Neural crest cell (in vitro differentiated cells): ENCODE data around the gene LTA. TPM values are rescaled to one million over a fixed set of nuclear protein-coding genes. Genes with fewer than 3 reads are reported as not detected.

ENCODE experiments used
- DNase-seq: peaks from one replicate; pipeline ENCODE4 v3.0.0; 2021; ENCODE audit warnings: low read depth, mixed read lengths, low spot score
- H3K27ac Mint-ChIP-seq: one replicate; pipeline ENCODE4 v1.8.0; 2021; ENCODE audit warnings: mild to moderate bottlenecking, mixed read lengths; ENCODE audit not compliant: unreplicated experiment
- H3K27me3 Mint-ChIP-seq: 2 replicates; pipeline ENCODE4 v1.8.0; 2021; ENCODE audit warnings: low read depth, mild to moderate bottlenecking, mixed read lengths
- H3K36me3 Mint-ChIP-seq: 2 replicates; pipeline ENCODE4 v1.8.0; 2021; ENCODE audit warnings: low read depth, mild to moderate bottlenecking, mixed read lengths
- H3K4me1 Mint-ChIP-seq: 2 replicates; pipeline ENCODE4 v1.8.0; 2021; ENCODE audit warnings: mixed read lengths
- H3K4me3 Mint-ChIP-seq: one replicate; pipeline ENCODE4 v1.8.0; 2021; ENCODE audit warnings: mild to moderate bottlenecking, mixed read lengths
- H3K9me3 Mint-ChIP-seq: 2 replicates; pipeline ENCODE4 v1.8.0; 2021; ENCODE audit warnings: mixed read lengths
- total RNA-seq: library from RNA; stranded (reverse); gene quantifications from 2 replicates; pipeline ENCODE4 v1.2.1, GENCODE V29; 2021
- TF ChIP-seq, protein P1 (sequence below): fragments of 200-600 bp; sonication (generic); conservative IDR thresholded peaks from 2 replicates; pipeline ENCODE4 v1.5.0; 2021; ENCODE audit warnings: antibody characterized with exemption, mild to moderate bottlenecking

LTA gene
- total RNA-seq, 1 donor from 2014 or later, result 0.26 TPM

DNA sequence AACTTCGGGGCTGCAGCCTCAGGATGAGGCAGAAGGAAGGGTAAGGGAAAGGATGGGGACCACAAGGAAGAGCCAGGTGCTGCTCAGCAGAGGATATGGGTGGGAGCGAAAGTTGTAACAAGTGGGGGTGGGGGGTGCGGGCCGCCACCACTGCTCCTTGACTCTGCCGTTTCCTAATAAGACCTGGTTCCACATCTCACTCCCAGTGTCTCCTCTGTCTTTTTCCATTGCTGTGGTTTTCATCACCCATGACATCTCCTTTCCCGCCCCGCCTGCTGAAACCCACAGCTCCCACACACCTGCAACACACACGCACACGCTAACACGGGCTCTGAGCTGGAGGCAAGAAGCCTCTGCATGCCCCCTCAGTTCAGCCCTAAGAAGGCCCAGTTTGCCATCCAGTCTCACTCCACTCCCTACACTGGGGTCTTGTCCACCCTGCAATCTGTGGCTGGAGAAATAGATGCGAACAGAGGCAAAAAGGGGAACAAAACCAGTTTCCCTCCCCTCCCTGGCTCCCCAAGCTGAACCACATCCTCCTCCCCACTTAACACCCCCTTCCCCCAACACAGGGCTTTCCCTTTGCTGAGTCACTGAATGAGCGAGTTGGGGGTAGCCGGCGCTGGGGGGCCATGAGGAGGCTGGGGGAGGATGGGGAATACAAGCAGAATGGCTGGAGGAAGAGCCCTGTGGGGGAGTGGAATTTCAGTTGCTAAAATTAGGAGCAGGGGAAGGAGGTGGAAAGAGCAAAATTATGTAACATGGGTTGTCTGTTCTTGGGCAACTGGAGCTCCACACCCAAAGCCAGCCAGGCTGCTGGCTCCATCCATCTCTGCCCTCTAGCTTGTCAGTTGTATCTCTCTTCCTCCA lies 13.2 kb upstream of the LTA start:
- no peak for DNase-seq
- Mint-ChIP-seq H3K27ac (peak overlapping the region; percentile 88), H3K27me3 (no peaks in the 10 kb centered on the region), H3K36me3 (peaks cover 16% of the 10 kb centered on the region), H3K4me3 (no peak overlapping the region), H3K9me3 (no peaks in the 10 kb centered on the region), H3K4me1 (peaks cover 18% of the 10 kb centered on the region)
- TF ChIP-seq, protein P1, sequence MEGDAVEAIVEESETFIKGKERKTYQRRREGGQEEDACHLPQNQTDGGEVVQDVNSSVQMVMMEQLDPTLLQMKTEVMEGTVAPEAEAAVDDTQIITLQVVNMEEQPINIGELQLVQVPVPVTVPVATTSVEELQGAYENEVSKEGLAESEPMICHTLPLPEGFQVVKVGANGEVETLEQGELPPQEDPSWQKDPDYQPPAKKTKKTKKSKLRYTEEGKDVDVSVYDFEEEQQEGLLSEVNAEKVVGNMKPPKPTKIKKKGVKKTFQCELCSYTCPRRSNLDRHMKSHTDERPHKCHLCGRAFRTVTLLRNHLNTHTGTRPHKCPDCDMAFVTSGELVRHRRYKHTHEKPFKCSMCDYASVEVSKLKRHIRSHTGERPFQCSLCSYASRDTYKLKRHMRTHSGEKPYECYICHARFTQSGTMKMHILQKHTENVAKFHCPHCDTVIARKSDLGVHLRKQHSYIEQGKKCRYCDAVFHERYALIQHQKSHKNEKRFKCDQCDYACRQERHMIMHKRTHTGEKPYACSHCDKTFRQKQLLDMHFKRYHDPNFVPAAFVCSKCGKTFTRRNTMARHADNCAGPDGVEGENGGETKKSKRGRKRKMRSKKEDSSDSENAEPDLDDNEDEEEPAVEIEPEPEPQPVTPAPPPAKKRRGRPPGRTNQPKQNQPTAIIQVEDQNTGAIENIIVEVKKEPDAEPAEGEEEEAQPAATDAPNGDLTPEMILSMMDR, result no peak

DNA sequence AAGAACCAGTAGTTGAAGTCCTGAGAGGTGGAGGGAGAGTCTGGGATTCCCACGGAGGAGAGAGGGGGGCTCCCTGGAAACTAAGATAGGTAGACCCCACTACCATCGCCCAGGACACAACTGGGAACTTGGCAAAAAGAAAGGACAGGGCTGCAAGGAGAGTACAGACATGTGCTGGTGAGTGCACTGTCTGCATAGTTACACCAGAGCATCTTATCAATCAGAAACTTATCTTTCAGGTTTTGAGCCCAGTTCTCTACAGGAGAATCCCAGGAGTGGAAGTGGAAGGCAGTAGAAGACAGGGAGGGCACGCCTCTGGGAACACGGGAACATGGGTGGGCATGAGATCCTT lies 12.5 kb upstream of the LTA start:
- Mint-ChIP-seq H3K27ac (peak overlapping the region; percentile 88), H3K4me3 (no peak overlapping the region), H3K4me1 (peaks cover 18% of the 10 kb centered on the region), H3K27me3 (no peaks in the 10 kb centered on the region), H3K9me3 (no peaks in the 10 kb centered on the region), H3K36me3 (peaks cover 16% of the 10 kb centered on the region)
- TF ChIP-seq, protein P1, result no peak
- no peak for DNase-seq

DNA sequence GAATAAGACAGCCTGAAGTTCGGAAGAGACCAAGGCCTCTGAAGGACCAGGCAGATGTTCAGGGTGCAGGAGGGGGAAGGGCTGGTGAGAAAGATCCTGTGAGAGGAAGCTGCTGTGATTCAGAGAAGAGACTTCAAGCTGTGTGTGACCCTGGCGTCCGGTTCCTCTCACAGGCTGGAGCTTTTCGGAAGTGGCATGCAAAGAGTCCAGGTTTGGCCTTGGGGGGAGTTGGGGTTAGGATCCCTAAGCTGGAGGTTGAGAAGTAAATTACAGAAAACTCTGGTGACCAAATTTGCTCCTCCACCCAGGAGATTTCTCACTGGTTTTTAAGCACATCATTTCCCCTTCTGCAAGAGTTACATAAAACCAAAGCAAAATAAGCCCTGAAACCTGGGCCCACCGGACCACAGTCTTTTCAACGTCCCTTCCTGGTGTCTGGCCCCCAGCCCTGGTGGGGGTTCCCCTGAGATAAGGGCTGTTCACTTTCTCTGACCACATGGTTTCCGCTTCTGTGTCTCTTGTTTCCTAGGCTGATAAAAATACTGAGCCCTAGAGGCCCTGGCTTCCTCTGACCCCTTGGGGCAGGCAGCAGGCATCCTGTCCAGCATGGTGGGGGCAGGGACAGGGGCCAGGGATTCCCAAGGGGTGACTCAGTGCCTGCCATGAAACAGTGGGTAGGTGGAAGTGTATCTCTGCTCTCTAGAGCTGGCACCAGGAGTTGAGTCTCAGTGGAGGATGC lies 12.0 kb upstream of the LTA start:
- Mint-ChIP-seq H3K27me3 (no peaks in the 10 kb centered on the region), H3K27ac (peak overlapping the region; percentile 88)

DNA sequence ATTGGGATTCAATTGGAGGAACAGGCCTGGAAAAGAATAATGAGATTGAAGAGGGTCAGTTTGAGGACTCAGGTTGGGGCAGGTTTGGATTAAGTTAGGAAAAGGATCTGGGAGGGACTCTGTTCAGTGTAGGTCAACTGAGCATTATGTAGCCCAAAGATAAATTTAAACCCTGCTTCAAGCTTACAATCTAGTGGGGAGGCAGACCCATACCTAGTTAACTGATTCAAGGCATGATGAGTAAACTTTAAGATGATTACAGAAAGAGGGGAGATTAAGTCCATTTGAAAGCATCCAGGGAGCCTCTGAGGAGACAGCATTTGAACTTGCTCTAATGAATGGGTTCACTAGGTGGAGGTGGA lies 11.4 kb upstream of the LTA start:
- DNase-seq, result no peak
- no peak overlapping the region for H3K4me3 Mint-ChIP-seq
- H3K27me3 Mint-ChIP-seq, result no peaks in the 10 kb centered on the region
- H3K4me1 Mint-ChIP-seq, result peaks cover 18% of the 10 kb centered on the region
- peak overlapping the region; percentile 88 for H3K27ac Mint-ChIP-seq
- no peaks in the 10 kb centered on the region for H3K9me3 Mint-ChIP-seq
- peaks cover 16% of the 10 kb centered on the region for H3K36me3 Mint-ChIP-seq
- TF ChIP-seq, protein P1, result no peak

More for the DNA sequence above, 12.0 kb upstream of the LTA start:
- peaks cover 16% of the 10 kb centered on the region for H3K36me3 Mint-ChIP-seq
- TF ChIP-seq, protein P1, result no peak
- peaks cover 18% of the 10 kb centered on the region for H3K4me1 Mint-ChIP-seq
- H3K4me3 Mint-ChIP-seq, result no peak overlapping the region
- no peak for DNase-seq
- no peaks in the 10 kb centered on the region for H3K9me3 Mint-ChIP-seq

DNA sequence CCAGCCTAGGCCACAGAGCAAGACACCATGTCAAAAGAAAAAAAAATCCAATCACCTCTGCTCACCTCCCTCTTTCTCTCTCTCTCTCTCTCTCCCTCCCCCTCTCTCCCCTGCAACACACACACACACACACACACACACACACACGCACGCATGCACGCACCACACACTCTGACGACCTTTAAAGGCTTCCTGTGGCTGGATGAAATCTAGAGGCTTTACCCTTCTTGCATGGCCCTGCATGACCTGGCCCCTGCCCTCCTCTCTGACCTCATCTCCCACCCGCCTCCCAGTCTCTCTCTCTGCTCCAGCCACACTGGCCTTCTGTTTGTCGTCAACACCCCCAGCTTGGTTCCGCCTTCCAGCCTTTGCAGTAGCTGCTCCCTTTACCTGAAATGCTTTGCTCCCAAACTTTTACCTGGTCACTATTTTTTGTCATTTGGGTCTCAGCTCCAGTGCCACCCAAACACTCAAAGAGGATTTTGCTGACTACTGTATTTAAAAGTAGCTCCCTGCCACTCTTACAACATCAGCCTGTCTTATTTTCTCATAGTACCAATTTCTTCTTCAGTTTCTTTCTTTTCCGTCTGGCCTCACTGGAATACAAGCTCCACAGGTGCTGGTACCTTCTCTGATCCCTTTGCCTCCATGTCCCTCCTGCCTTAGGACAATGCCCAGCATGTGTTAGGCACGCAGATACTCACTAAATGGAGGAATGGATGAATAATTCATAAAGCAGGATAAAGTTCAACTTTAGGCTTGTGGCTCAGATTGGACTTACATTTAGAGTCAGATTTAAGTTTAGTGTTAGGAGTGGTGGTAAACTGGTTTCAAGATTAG lies 4.3 kb upstream of the LTA start:
- Mint-ChIP-seq H3K4me3 (no peak overlapping the region), H3K36me3 (no peaks in the 10 kb centered on the region), H3K27me3 (no peaks in the 10 kb centered on the region), H3K27ac (peak overlapping the region; percentile 23), H3K9me3 (no peaks in the 10 kb centered on the region), H3K4me1 (peaks cover 17% of the 10 kb centered on the region)
- TF ChIP-seq, protein P1, result no peak
- no peak for DNase-seq
